ENCODE measurements around the gene DOC2B.
A peak's percentile ranks its signal among the peaks of the same experiment; 100 is the strongest.
"Not testable (repeated sequence)": the region's sequence is repeated elsewhere in the genome, so short reads cannot be mapped to it uniquely, and the experiment has no call there.

The DOC2B gene

DNA sequence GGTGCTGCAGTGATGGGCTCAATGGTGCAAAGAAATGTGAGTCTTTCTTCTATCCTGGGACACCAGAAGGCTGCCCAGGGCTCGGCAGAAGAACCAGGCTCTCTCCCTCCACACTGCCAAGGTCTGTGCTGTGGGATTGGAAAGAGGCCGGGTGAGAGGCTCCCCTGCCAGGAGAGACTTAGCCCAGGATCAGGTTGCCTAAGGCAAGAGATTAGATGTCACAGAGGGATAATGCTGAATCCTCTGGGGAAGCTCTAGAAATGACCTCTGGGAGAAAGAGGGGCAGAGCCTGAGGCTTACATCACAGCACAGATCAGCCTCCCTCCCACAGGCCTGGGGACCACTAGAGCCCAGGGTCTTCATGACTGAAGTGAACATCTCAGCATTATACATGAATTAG, 5.7 kb upstream of the DOC2B start:
- no peak for DNase-seq

- peak; percentile 74 for DNase-seq
Observed at GRCh38 chr17:185445-186138, 4.1 kb upstream of the DOC2B start.

DNA sequence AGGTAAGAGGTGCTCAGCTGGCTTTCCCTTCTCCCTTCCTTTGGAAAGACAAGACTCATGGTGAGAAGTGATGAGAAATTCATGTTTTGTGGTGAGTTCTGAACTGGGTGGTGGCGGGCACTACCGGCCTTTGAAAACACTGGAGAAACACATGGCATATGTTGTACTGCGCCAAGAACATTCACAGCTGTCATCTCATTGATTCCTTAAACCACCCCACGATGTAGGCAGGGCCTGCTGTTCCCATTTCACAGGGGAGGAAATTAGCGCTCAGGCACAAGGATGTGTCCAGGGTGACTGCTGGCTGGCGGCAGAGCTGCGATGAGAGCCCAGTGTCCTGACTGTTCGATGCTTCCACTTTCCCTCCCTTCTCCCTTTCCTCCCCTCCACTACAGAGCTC, 1.6 kb upstream of the DOC2B start:
- DNase-seq: no peak

- DNase-seq: no peak
Observed at GRCh38 chr17:182050-182751, 751 bp upstream of the DOC2B start.

DNA sequence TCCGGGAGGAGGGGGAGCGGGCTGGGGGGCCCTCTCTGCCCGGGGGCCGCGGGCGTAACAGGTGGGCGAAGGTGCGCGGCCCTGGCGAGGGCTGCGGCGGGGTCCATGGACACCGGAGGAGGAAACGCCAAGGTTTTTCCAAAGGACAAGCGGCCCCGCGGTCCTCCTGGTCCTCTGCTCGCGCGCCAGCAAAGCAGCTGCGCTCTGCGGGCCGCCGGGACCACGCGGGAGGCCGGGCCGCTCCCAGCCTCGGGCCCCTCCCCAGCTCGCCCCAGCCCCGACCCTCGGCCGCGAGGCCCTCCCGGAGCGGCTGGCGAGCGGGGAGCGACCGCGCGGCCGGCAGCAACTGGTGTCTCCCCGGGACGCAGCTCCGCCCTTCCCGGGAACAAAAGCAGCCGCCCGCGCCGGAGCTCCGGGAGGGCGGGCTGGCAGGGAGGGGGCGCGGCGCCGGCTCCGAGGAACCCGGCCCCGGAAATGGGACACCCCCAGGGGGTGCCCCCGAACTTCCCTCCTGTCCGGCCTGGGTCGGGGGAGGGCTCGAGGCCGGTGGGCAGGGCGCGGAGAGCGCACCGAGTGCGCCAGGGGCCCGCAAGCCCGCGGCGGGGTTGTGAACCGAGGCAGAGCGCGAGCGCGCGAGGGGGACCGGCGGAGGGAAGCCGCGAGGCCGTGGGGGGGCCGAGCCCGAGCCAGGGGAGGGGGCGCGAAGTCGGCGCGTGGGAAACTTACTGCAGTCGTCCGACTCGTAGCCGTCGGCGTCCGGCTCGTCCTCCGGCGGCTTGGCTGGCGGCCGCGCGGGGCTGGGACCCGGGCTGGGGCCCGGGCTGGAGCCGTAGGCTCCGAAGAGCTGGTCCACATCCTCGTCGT, 837 bp downstream of the DOC2B start:
- no peak for DNase-seq

DNA sequence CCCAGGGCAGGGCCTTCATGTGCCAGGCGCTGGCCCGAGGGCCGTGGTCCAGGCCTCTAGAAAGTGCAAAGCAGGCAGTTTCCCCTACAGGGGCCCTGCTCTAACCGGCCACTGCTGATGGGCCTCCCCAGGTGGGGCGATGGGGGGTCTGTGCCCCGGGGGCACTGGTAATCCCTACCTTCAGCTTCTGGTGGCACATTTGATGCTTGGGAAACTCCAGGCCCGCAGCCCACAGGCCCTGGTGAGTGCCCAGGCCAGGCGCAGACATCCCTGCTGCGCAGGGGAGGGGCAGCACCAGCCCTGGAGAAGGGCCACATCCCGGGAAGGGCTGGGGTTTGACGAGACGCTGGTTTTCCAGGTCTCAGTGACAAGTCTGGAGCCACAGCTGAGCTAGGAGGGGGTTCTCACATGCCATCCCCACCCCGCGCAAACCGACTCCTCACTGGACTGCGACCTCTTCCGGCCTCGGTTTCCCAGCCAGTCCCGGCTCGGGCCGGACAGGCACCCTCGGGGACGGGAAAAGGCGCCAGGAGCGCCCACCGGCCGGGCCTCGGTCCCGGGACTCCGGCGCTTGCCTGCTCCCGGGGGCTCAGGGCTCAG, 1.6 kb downstream of the DOC2B start:
- DNase-seq: no peak

- DNase-seq: no peak
Observed at GRCh38 chr17:179066-179432, 2.4 kb downstream of the DOC2B start.

DNA sequence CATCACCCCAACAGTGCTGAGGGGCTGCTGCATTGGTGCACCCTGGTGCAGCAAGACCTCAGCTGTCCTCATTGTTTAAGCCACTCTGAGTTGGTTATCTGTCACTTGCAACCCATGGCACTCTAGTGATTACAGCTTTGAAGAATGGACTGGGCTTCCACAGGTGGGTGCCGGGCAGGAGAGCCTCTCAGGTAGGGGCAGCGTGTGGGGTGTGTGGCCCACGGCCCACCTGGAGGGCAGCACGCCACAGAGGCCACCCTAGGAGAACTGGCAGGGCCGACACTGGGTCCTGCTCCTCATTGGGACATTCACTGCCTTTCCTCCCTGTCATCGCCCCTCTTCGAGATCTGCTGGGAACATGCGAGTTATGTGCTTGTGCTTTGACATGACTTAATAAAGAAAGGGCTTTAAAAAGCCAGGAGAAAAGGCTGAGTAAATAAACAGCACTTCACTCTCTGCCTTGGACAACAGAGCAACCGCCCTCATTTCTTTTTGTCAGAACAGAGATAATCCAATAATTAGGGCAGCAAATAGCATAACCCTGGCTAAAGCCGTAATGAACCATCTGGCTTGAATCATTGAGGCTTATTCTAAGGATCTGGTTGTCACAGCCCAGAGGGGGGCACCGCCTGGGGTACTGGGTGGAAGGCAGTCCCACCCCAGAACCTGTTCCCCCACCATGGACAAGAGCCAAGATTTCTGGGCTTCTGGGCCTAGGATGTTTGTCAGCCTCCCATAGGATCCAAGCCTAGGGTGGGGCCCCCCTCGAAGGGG, 3.0 kb downstream of the DOC2B start:
- no peak for DNase-seq

- DNase-seq: no peak
Observed at GRCh38 chr17:177762-178161, 3.7 kb downstream of the DOC2B start.

GRCh38 chr17:177155-177554, 4.3 kb downstream of the DOC2B start:
- DNase-seq: no peak

- no peak for DNase-seq
Observed at GRCh38 chr17:173166-173911, 8.1 kb downstream of the DOC2B start.

- no peak for DNase-seq
Observed at GRCh38 chr17:172401-172800, 9.0 kb downstream of the DOC2B start.

- no peak for DNase-seq
Observed at GRCh38 chr17:171871-172270, 9.6 kb downstream of the DOC2B start.

DNA sequence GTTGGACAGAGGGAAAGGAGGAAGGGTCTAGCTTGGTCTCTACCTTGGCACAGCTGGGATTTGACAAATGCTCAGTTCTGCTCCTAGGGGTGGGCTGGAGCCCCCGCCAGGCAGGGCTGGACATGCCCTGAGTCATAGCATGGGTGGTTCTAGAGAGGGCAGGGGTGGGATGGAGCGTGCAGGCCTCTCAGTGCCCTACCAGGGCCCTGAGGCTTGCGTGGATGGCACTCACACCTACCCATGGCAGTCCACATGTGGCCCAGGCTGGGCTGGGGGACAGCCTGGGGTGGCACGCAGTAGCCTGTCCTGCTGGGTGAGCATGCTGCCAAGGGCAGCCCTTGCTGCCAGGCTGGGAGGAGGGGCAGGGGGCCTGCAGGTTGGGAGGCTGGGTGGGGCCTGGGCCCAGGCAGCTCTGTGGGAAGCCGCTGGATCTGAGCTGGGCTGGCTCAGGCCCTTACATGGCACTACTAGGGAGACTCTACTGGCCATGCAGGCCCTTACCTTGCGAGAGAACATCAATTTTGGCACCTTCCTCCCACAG, 11.2 kb downstream of the DOC2B start:
- no peak for DNase-seq

GRCh38 chr17:168614-169013, 12.8 kb downstream of the DOC2B start:
- DNase-seq: not testable (repeated sequence)

- no peak for DNase-seq
Observed at GRCh38 chr17:165939-166338, 15.5 kb downstream of the DOC2B start.

DNA sequence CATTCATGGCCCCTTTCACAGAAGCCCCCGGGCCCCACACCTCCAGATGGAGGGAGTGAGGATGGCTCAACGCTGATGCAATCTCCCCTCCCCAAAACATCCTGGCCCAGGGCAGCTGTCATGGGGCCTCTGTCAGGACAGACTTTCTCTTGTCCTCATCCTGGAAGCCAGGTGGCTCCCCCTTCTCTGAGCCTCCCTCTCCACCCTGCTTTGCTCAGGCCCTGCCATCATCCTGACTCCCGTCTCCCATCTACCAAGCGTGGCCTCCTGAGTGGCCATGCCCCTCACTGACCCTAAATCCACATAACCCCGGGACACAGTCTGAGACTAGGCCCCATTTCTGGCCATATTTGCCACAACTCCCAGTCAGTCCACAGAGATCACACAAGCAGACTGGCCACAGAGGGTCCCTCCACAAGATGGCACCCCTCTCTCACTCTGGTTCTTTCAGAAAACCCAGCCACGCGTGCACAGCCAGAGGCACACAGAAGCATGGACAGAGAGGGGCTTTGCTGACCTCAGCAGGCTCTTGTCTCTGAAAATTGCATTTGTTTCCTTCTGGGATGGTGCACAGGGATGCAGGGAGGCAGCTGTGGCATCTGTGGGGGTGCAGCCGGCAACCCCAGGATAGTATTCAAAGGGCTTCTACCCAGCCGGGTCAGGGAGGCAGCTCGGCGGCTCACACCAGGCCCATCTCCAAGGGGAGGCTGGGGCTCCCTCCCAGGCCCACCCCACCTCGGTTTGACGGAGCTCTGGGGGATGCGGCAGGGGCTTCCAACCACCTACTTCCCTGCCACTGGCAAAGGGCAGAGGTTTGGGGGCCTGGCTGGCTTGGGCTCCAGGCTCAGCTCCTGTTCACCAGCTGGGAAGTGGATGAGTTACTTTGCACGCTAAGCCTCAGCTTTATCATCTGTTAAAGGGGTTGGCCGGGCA, 16.9 kb downstream of the DOC2B start:
- peak; percentile 34 for DNase-seq

DNA sequence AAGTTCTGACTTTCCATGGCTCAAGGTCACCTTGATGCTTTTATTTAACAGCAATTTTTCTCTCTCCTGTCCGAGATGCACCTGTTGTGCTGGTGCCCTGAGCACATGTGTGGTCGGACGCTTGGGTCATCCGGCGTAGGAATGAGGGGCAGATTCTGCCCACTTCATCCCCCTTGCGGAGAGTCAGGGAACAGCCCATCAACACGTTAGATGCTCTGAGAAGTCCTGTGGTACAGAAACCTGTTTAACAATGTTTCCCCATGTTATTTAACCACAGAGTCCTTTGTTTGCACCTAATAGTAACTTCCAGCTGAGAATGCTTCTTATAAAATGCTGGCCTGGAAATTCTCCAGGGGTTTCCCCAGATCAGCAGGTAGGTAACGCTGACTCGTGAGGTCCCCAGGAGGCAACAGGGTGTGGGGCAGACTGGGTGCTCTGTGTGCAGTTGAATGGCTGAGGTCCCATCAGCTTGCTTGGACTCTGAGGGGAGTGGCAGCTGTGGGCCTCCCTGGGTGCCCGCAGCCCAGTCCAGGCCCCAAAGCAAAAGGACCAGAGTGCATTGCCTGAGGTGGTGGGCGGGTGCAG, 17.8 kb downstream of the DOC2B start:
- no peak for DNase-seq

DNA sequence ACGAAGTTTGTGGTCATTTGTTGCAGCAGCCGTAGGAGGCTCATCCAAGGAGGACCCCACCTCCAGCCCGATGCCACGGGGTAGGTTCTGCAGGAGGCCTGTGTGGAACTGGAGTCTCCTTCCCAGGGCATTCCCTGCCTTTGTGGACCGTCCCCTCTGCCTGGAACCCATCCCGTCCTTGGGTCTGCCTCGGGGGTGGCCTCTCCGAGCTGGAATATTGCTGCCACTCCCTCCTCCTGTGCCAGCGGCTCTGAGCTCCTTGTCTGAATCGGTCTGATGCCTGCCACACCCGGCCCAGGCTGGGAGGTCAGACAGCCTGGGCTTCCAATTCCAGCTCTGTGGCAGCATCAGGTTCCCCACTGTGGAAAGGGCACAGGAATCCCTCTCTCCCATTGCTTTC, 18.8 kb downstream of the DOC2B start:
- no peak for DNase-seq

DNA sequence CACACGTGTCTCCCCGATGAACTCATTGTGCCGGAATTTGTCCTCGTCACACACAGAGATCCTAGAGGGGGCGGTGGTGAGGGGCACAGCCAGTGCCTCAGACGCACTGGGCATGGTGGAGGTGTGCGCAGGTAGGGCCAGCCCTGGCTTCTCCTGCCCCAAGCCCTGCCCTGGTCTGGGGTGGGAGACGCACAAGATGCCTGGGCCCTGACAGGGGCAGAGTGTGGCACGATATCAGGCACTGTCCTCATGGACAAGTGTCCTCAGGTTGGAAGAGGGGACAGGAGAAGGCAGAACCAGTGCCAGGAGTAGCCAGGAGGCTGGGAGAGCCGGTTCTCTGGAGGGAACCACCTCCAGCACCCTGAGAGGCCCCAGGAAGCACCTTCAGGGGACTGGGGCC, 20.0 kb downstream of the DOC2B start:
- no peak for DNase-seq

Measured in activated naive CD4-positive, alpha-beta T cell treated with Interleukin-2 at 50 U/mL for 16 hours (primary cell).